CD14-positive monocyte (primary cell): ENCODE measurements around the gene CIITA. TPM values are rescaled to one million over a fixed set of nuclear protein-coding genes. Genes with fewer than 3 reads are reported as not detected.

Experiments used
- DNase-seq, 3 donors: peaks; one replicate each; pipeline ENCODE4 v3.0.0-alpha.2; 2011 to 2022
- H2AFZ ChIP-seq: 2 replicates; pipeline ENCODE4 v1.6.0; 2012; ENCODE audit warnings: mild to moderate bottlenecking, low read depth, low read length, inconsistent platforms; ENCODE audit not compliant: insufficient read depth, poor library complexity, severe bottlenecking
- H3K27ac ChIP-seq, 2 donors: 1 replicate in 1 of 2; 2 replicates in 1 of 2; pipeline ENCODE4 v1.5.1; 2012 to 2013; ENCODE audit warnings: low read length in 2 of 2, control low read depth in 1 of 2, inconsistent platforms in 1 of 2, low read depth in 1 of 2, mild to moderate bottlenecking in 1 of 2
- H3K27me3 ChIP-seq, 2 donors: one replicate each; pipeline versions ENCODE4 v1.6.0 to v1.6.1; 2011 to 2013; ENCODE audit warnings: low read length in 2 of 2; ENCODE audit not compliant: control insufficient read depth in 2 of 2, insufficient read depth in 2 of 2
- H3K36me3 ChIP-seq, 2 donors: replicated peaks in 1 of 2; 1 replicate in 1 of 2; 2 replicates in 1 of 2; pipeline versions ENCODE4 v1.5.1 to v1.6.1; 2012 to 2013; ENCODE audit warnings: low read length in 2 of 2, control low read depth in 1 of 2, inconsistent platforms in 1 of 2, mild to moderate bottlenecking in 1 of 2; ENCODE audit not compliant: insufficient read depth in 2 of 2, control insufficient read depth in 1 of 2
- H3K4me1 ChIP-seq, 2 donors: 1 replicate in 1 of 2; 2 replicates in 1 of 2; pipeline versions ENCODE4 v1.5.1 to v1.6.1; 2012 to 2013; ENCODE audit warnings: low read length in 2 of 2, control low read depth in 1 of 2, inconsistent platforms in 1 of 2, mild to moderate bottlenecking in 1 of 2, moderate library complexity in 1 of 2; ENCODE audit not compliant: insufficient read depth in 2 of 2, control insufficient read depth in 1 of 2
- H3K4me2 ChIP-seq: replicated peaks from 2 replicates; pipeline ENCODE3; 2012; ENCODE audit warnings: low read length, moderate library complexity, mild to moderate bottlenecking; ENCODE audit not compliant: poor library complexity, severe bottlenecking; ENCODE audit errors: extremely low read depth
- H3K4me3 ChIP-seq, 3 experiments: fragments of 200-600 bp in 1 of 3; sonication (generic) in 1 of 3; replicated peaks in 1 of 3; 1 replicate in 2 of 3; 2 replicates in 1 of 3; pipeline ENCODE4 v1.5.1; 2011 to 2013; ENCODE audit warnings: low read length in 3 of 3, mild to moderate bottlenecking in 3 of 3, control low read depth in 2 of 3, low read depth in 2 of 3, inconsistent platforms in 1 of 3, moderate library complexity in 1 of 3
- H3K79me2 ChIP-seq: 2 replicates; pipeline ENCODE4 v1.6.0; 2012; ENCODE audit warnings: mild to moderate bottlenecking, control low read depth, inconsistent platforms, low read length, moderate library complexity; ENCODE audit not compliant: insufficient read depth
- H3K9ac ChIP-seq: 2 replicates; pipeline ENCODE4 v1.6.0; 2017; ENCODE audit warnings: low read length, mild to moderate bottlenecking; ENCODE audit not compliant: insufficient read depth, poor library complexity, severe bottlenecking
- H3K9me3 ChIP-seq, 2 donors: replicated peaks in 1 of 2; 1 replicate in 1 of 2; 2 replicates in 1 of 2; pipeline versions ENCODE4 v1.5.1 to v1.6.1; 2012 to 2013; ENCODE audit warnings: low read length in 2 of 2, control low read depth in 1 of 2; ENCODE audit not compliant: control insufficient read depth in 1 of 2, insufficient read depth in 1 of 2
- H4K20me1 ChIP-seq: 2 replicates; pipeline ENCODE4 v1.6.0; 2012; ENCODE audit warnings: mild to moderate bottlenecking, low read length, control low read depth, moderate library complexity; ENCODE audit not compliant: insufficient read depth
- H3K27ac Mint-ChIP-seq, 7 donors: one replicate each; pipeline ENCODE4 v1.8.0; 2020; ENCODE audit warnings: mild to moderate bottlenecking in 7 of 7, mixed read lengths in 7 of 7, moderate library complexity in 6 of 7, inconsistent platforms in 2 of 7
- H3K27me3 Mint-ChIP-seq, 3 donors: one replicate each; pipeline ENCODE4 v1.8.0; 2021 to 2022; ENCODE audit warnings: low read depth in 3 of 3, mild to moderate bottlenecking in 3 of 3, mixed read lengths in 3 of 3, moderate library complexity in 3 of 3, inconsistent platforms in 1 of 3
- H3K36me3 Mint-ChIP-seq, 2 donors: one replicate each; pipeline ENCODE4 v1.8.0; 2020; ENCODE audit warnings: mixed read lengths in 2 of 2, inconsistent platforms in 1 of 2, mild to moderate bottlenecking in 1 of 2
- H3K4me1 Mint-ChIP-seq: one replicate; pipeline ENCODE4 v1.8.0; 2020; ENCODE audit warnings: mild to moderate bottlenecking, mixed read lengths
- H3K4me3 Mint-ChIP-seq, 2 donors: one replicate each; pipeline ENCODE4 v1.8.0; 2020; ENCODE audit warnings: mild to moderate bottlenecking in 2 of 2, mixed read lengths in 2 of 2, moderate library complexity in 1 of 2
- H3K9me3 Mint-ChIP-seq, 7 donors: one replicate each; pipeline ENCODE4 v1.8.0; 2020 to 2022; ENCODE audit warnings: mixed read lengths in 7 of 7, mild to moderate bottlenecking in 6 of 7, moderate library complexity in 6 of 7, inconsistent platforms in 2 of 7
- WGBS: methylation state at CpG from one replicate; pipeline ENCODE4 v1.1.5; 2013; ENCODE audit warnings: missing lambda C conversion rate; ENCODE audit not compliant: insufficient coverage; 5-methylcytosine and 5-hydroxymethylcytosine counted together
- intact Hi-C, 2 donors: fragments of 100-400 bp; cut with micrococcal nuclease; formaldehyde crosslinking; loops; one replicate each; pipeline versions ENCODE4 v1.15.0 to v1.15.1; 2023
- polyA plus RNA-seq, 3 donors: library from polyadenylated mRNA; depleted of rRNA in 1 of 3; unstranded in 2 of 3; stranded (reverse) in 1 of 3; fragments of 300-500 nt in 2 of 3; fragments of >200 nt in 1 of 3; fragmentation: Illumina TruSeq in 2 of 3; gene quantifications; 1 replicate in 2 of 3; 2 replicates in 1 of 3; pipeline ENCODE4 v1.2.3, GENCODE V29; 2012 to 2021
- TF ChIP-seq, protein P1 (sequence below): fragments of 200-600 bp; IDR thresholded peaks from one replicate; pipeline ENCODE4 v1.8.0; 2022; ENCODE audit warnings: antibody characterized with exemption, mild to moderate bottlenecking

CIITA gene
- polyA plus RNA-seq, 3 donors: 15.6 to 178 (median 22.1) TPM

DNA sequence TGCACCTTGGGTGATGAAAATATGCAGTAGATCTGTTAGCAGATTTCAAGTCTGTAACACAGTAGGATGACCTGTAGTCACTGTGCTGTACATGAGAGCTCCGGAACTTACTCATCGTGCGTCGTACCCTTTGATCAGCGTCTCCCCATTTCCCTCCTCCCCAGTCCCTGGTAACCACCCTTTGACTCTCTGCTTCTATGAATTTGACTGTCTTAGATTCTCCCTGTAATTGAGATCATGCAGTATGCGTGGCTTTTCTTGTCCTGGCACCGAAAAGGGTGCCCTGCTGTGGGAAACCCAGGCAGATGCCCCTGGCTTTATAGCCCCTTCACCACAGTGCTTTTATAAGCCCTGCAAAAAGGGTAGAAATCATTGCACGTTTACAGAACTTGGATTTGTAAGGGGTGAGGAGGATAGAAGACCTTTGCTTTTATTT, 87.9 kb downstream of the CIITA start:
- H4K20me1 ChIP-seq: peaks cover 47% of the 10 kb centered on the region

DNA sequence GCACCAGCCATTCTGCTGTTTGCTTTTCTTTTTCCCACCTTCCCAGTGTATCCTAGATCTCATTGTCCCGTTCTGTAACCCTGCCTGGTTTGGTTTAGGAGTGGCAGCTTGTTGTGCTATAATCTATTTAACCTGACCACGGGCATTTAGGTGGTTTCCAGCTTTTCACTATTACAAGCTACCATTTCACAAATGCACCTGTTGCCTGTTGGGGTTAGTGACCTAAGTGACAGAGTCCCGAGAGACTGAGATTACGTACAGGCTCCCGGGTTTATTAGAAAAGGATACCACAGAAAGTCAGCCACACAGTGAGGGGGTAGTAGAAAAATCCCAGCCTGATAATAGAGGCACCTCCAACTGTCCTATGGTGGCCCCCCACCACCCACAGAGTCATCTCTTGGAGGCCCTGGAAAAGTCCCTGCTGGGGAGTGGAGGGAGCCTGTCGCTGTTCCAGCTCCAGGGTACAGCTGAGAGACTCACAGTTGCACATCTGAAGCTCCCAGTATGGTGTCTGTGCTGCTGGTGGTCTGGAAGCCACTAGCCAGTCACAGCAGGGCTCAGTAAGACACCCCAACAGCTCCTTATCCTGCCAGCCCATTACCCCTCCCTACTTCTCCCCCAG, 88.5 kb downstream of the CIITA start:
- H3K4me1 Mint-ChIP-seq: peaks cover 26% of the 10 kb centered on the region
- DNase-seq: no peak
- no CpG with 5 or more reads among the region's 6 CpGs for WGBS

More for the DNA sequence above, 87.9 kb downstream of the CIITA start:
- H3K4me2 ChIP-seq: no peak overlapping the region
- H3K27me3 Mint-ChIP-seq: peaks cover 0 to 3% (median 0%) of the 10 kb centered on the region in 3 donors
- no peak overlapping the region for H3K4me3 ChIP-seq
- no peak overlapping the region for H3K27ac ChIP-seq
- H3K79me2 ChIP-seq: no peaks in the 10 kb centered on the region
- no peak overlapping the region for H3K27ac Mint-ChIP-seq
- H3K4me1 Mint-ChIP-seq: peaks cover 22% of the 10 kb centered on the region
- no peaks in the 10 kb centered on the region for H3K9me3 ChIP-seq
- intact Hi-C loops: loop anchor here (5.0 to 10.0 kb wide), 5 partner anchors 390 to 750 kb away; no protein-coding TSS in a partner anchor
- TF ChIP-seq, protein P1, sequence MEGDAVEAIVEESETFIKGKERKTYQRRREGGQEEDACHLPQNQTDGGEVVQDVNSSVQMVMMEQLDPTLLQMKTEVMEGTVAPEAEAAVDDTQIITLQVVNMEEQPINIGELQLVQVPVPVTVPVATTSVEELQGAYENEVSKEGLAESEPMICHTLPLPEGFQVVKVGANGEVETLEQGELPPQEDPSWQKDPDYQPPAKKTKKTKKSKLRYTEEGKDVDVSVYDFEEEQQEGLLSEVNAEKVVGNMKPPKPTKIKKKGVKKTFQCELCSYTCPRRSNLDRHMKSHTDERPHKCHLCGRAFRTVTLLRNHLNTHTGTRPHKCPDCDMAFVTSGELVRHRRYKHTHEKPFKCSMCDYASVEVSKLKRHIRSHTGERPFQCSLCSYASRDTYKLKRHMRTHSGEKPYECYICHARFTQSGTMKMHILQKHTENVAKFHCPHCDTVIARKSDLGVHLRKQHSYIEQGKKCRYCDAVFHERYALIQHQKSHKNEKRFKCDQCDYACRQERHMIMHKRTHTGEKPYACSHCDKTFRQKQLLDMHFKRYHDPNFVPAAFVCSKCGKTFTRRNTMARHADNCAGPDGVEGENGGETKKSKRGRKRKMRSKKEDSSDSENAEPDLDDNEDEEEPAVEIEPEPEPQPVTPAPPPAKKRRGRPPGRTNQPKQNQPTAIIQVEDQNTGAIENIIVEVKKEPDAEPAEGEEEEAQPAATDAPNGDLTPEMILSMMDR: no peak
- peaks cover 73 to 76% of the 10 kb centered on the region in 2 donors for H3K36me3 Mint-ChIP-seq
- 100% methylated on average over 5 of the region's 8 CpGs for WGBS
- no peak overlapping the region for H2AFZ ChIP-seq
- H3K9me3 Mint-ChIP-seq: peaks cover 0 to 3% (median 0%) of the 10 kb centered on the region in 7 donors
- no peak for DNase-seq
- no peaks in the 10 kb centered on the region for H3K27me3 ChIP-seq
- H3K9ac ChIP-seq: no peak overlapping the region
- H3K4me1 ChIP-seq: peaks cover 6 to 7% of the 10 kb centered on the region in 2 donors
- no peak overlapping the region for H3K4me3 Mint-ChIP-seq
- peaks cover 44 to 76% of the 10 kb centered on the region in 2 donors for H3K36me3 ChIP-seq

More for the DNA sequence above, 88.5 kb downstream of the CIITA start:
- Histone ChIP-seq H2AFZ (no peak overlapping the region), H3K9me3 (no peaks in the 10 kb centered on the region), H3K9ac (no peak overlapping the region), H3K4me2 (no peak overlapping the region), H3K27ac (no peak overlapping the region), H3K36me3 (peaks cover 45 to 76% of the 10 kb centered on the region in 2 donors), H4K20me1 (peaks cover 47% of the 10 kb centered on the region), H3K27me3 (no peaks in the 10 kb centered on the region), H3K4me3 (no peak overlapping the region), H3K79me2 (no peaks in the 10 kb centered on the region), H3K4me1 (peaks cover 7 to 8% of the 10 kb centered on the region in 2 donors)
- TF ChIP-seq, protein P1: no peak
- peaks cover 71 to 76% of the 10 kb centered on the region in 2 donors for H3K36me3 Mint-ChIP-seq
- peaks cover 0 to 3% (median 0%) of the 10 kb centered on the region in 7 donors for H3K9me3 Mint-ChIP-seq
- peak overlapping the region in 1 of 7 donors; percentile 7 for H3K27ac Mint-ChIP-seq
- H3K27me3 Mint-ChIP-seq: peaks cover 0 to 3% (median 1%) of the 10 kb centered on the region in 3 donors
- H3K4me3 Mint-ChIP-seq: no peak overlapping the region
- intact Hi-C loops: loop anchor here in 1 of 2 donors (10.0 kb wide), 3 partner anchors 389 to 749 kb away; no protein-coding TSS in a partner anchor
